ENCODE measurements around the gene LIMA1.
"Not testable (repeated sequence)": the region's sequence is repeated elsewhere in the genome, so short reads cannot be mapped to it uniquely, and the experiment has no call there.

Gene LIMA1

DNA sequence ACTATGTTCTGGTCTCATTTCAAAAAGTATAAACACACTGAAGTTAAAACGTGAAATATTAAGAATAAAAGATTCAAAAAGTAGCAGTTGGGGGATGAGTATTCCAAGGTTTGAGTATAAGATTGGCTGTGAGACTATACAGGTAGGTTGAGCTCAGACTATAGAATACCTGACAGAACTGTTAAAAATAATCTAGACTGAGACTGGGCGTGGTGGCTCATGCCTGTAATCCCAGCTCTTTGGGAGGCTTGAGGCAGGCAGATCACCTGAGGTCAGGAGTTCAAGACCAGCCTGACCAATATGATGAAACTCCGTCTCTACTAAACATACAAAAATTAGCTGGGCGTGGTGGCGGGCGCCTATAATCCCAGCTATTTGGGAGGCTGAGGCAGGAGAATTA lies 64.3 kb downstream of the LIMA1 start:
- not testable (repeated sequence) for DNase-seq (ENCODE audit: low read depth, low spot score)

DNA sequence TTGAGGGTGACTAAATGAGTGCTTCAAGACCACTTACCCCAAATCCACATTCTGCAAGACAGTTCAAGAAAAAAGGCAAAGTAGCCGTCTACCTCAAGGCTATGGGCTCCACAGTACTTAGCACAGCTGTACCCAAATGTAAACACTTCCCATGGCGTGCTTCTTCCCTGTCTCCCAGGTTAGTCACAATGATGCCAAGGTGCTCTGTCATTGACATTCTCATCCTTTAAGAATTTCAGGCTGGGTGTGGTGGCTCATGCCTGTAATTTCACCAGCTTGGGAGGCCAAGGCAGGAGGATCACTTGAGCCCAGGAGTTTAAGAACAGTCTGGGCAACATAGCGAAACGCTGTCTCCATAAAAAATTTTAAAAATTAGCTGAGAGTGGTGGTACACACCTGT lies 64.9 kb downstream of the LIMA1 start:
- DNase-seq (ENCODE audit: low read depth, low spot score) = no peak

DNA sequence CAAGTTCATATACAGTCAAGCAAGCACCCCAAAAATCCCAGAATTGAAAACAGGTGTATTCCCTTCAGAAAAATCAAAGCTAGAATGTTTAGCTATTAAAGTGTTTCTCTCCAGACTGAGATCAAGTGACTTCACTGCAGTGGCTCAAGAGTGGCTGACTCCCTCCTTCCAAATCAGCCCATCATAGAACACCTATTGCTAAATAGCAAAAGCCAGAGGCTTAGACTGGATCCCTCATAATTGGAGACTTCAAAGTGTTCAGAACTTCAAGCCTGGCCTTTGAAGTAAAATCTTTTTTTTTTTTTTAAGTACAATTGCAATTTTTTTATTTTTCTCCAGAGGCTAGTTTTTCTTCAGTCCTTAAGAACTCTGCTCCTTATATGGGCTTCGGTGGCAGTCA lies 66.1 kb downstream of the LIMA1 start:
- DNase-seq (ENCODE audit: low read depth, low spot score) = no peak

DNA sequence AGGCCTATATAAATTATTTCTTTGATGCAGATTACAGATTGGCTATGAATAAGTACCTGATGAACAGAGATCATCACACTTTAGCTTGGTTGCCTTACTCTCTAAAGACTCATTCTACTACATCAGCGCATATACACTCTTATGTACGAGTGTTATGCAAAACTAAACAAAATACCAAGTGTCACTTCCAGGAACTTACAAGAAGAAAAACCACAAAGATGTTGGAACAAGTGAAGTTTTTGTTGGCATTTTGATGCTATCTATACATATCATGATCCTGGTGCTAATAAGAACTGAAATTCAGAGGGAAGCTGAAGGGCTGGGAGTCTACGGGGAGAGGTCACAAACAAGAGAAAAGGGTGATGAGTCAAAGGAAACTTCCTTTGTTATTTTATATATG lies 68.3 kb downstream of the LIMA1 start:
- DNase-seq (ENCODE audit: low read depth, low spot score) = no peak

DNA sequence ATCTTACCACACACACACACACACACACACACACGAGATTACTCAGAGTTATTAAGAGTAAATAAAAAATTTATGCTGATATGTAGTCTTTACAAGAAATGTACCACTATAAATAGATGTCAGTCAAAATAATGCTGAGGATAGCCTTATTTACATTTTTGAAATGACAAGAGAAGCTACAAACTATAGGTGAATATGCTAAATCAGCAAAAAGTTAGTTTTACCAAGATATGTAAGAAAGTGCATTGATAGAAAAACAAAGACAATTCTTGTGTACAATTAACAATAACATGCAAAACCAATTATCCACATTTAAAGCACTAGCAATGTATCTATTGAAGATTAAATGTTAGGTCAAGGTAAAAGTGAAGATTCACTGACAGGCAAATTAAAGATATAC lies 69.3 kb downstream of the LIMA1 start:
- no peak for DNase-seq (ENCODE audit: low read depth, low spot score)

DNA sequence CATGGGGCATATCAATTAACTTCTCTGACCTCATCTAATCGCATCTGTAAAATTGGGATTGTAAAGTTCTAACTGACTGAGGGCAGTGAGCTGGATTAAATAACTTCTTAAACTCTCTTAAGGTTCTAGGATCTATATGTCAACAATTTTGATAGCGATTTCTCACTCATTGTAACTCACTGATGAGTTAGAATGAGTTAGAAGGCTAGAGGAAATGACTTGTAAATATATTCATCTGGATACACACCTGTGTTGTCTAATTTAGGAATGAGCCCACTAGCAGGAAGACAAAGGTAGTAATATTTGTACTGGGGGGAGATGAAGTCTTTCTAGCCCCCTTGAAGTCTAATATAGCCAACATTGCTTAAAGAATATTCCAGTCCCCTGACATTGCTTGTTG lies 69.9 kb downstream of the LIMA1 start:
- DNase-seq (ENCODE audit: low read depth, low spot score) = no peak

DNA sequence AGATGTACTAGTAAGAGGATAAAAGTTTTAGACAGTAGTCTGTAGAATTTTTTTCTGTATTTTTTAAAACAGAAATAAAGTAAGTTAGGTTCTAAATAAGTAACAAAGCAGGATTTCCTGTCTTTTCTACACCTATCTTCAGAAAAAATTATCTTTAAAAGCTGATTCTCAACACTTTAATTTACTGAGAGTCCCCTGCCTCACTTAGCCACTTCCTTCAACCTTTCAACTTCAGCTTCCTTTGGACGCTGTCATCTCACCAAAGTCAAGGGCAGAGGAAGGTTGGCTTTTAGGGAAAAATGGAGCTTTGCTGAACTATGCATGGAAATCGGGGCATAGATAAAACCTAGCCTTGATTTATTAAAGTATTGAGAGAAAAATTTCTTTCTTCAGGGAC lies 71.3 kb downstream of the LIMA1 start:
- DNase-seq (ENCODE audit: low read depth, low spot score) = no peak

DNA sequence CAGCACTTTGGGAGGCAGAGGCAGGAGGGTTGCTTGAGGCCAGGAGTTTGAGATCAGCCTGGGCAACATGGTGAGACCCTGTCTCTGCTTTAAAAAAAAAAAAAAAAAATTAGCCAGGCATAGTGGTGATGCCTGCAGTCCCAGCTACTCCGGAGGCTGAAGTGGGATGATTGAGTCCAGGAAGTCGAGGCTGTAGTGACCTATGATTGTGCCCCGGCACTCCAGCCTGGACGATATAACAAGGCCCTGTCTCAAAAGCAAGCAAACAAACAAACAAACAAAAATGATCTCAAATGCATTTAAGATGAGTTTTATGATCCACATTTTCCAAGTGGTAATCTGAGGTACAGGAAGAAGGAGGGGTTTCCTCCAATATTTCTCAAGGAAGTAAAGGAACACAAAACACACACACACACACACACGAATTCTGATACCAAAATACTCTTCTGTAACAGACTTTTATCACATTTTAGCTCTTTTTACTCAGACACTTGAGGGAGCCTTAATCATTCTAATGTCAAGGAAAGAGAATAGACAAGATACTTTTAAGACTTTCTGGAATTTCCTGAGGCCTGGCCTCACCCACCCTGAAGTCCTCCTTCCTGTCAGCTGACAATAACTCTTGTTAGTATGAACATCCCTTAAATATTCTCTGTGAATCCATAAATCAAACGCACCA lies 71.8 kb downstream of the LIMA1 start:
- no peak for DNase-seq (ENCODE audit: low read depth, low spot score)

DNA sequence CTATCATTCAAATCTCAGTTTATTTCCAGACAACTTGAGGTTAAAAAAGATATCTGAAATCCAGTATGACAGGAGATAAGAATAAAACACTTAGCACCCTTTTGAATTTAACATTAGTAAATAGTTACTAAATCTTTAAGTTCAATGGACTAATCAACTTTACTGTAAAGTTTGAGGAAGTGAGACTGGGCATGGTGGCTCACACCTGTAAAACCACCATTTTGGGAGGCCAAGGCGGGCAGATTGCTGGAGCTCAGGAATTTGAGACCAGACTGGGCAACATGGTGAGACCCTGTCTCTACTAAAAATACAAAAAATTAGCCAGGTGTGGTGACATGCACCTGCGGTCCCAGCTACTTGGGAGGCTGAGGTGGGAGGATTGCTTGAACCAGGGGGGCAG lies 75.9 kb downstream of the LIMA1 start:
- no peak for DNase-seq (ENCODE audit: low read depth, low spot score)

DNA sequence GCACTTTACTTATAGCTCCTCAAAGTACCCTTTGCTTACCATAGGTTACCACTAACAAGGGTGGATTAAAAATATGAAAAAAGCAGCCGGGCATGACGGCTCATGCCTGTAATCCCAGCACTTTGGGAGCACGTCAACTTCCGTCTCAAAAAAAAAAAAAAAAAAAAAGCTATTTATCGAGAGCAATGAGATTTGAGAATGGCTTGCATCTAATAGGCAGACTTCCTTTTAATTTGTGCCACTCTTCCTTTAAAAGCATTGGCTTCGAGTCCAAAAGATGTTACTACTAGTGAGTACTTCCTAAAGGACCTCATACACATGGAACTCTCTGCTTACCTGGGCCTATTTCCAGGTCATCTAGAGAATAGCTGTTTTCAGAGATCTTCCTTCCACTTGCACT lies 77.7 kb downstream of the LIMA1 start:
- DNase-seq (ENCODE audit: low read depth, low spot score) = no peak

DNA sequence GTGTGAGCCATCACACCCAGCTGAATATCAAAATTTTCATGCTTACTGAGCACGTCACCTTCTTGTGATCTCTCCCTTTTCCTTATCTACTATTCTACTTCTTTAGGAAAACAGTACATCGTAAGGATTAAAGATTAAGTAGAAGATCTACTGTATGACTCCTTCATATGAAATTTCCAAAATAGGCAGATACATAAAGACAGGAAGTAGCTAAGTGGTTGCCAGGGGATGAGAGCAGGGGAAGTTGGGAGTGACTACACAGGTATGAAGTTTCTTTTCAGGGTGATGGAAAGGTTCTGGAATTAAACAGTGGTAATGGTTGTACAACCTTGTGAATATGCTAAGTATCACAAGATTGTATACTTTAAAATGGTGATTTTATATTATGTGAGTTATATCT lies 79.6 kb downstream of the LIMA1 start:
- DNase-seq (ENCODE audit: low read depth, low spot score) = no peak

DNA sequence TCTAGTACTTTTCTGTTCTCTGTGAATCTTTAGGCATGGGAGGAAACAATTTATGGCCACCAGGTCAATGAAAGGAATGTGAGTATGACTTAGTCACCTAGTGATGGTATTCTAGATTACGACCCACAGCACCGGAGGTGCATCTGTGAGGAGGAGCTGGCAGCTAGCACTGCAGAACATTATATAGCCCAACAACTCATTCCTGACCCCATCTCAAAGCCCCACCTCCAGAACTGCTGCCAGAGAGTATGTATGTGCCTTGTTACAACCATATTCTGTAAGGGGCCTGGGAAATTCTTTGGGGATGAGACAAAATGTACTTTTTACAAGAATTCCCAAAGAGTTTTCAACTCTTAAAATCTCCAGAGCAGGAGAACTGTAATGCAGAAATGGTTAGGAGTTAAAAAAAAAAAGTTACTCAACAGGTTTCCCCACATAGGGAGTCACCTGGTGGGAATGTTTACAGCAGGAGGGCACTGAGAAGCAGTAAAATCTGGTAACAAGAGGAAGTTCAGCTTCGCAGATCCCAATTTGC lies 81.3 kb downstream of the LIMA1 start:
- no peak for DNase-seq (ENCODE audit: low read depth, low spot score)

DNA sequence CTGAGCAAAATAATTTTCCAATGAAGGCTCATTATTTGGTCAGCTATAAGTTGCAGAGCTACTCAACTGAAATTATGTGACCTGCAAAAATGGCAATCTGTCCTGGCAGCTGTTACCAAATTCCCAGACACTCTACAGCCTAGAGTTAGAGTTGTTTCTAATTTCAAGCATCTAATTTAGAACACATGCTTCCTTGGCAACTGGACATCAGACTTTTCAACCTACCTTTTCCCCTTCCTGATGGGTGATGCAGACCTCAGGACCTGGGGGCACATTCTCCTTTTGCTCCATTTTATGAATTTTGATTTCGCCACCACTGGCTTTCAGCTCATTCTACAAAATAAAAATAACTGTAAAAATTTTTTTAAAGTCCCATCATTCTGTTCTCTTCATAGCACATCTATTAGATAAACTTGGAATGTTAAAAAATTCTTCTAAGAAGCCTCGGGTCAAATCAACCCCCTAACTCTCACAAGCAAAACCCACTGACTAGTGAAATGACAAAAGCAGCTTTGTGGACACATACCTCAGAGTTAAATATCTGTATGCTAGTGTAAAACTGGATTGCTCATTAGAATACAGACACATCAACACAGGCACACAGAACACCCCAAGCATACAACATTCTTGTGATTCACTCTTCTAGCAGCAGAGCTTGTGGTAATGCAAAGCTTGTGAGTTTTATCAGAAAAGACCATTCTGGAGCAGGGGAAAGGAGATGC lies 82.6 kb downstream of the LIMA1 start:
- DNase-seq (ENCODE audit: low read depth, low spot score) = no peak

DNA sequence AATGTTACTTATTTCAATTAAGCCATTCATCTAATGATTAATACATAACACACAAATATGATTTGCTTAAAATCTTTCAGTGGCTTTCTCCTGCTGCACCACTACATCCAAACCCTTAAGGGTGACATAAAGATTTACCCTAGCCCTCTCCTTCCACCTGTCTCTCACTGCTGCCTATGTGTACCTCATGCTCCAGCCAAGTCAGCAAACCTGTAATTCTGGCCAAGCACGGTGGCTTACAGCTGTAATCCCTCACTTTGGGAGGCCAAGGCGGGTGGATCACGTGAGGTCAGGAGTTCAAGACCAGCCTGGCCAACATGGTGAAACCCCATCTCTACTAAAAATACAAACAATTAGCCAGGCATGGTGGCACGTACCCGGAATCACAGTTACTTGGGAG lies 84.5 kb downstream of the LIMA1 start:
- no peak for DNase-seq (ENCODE audit: low read depth, low spot score)

DNA sequence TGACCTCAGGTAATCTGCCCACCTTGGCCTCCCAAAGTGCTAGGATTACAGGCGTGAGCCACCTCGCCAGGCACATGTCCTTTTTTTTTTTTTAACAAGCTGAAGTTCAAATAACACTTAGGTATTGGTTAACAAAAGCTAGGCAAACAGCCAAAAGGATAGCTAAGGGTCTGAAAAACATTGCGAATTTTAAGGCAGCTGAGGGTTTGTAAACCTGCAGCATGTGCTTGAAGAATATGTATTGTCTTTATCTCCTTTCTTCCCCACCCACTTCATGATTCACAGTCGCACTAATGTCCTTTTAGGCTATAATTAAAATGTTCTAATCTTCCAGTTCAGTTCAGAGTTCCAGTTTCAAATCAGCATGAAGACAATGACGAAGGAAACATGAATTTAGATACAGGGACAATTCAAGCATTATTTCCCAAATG lies 86.0 kb downstream of the LIMA1 start:
- DNase-seq (ENCODE audit: low read depth, low spot score) = no peak

DNA sequence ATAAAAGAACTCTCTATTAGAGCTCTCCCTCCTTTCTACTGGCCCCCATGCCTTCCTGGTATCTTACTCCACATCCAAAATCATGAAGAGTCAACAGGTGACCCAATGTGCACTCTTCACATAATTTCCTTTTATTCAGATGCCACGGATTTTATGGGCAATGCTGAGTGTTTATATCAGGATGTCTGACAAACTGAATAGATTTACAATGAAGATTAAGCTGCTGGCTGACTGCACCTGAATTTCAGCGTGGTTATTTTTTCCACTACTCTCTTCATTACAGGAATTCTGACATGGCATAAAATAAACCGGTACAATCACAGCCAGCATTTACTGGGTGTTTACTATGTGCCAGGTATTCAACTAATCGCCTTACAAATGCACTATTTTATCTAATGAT lies 86.8 kb downstream of the LIMA1 start:
- no peak for DNase-seq (ENCODE audit: low read depth, low spot score)

DNA sequence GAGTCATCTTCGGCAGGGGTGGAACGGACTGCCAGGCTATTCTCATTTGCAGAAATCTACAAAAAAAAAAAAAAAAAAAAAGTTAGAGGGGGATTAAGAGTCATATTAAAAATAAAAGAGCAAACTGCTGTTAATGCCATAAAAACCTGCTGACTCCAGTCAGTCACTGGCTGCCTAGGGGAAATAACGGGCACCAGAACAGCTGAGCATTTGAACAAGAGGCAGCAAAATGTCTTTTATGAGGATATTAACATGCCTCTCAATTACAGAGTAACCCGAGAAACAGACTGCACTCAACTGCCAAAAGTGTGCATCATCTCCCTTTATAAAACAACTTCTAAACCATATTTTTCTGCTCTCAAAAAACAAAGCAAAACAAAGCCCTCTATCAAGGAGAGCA lies 87.5 kb downstream of the LIMA1 start:
- DNase-seq (ENCODE audit: low read depth, low spot score) = no peak

DNA sequence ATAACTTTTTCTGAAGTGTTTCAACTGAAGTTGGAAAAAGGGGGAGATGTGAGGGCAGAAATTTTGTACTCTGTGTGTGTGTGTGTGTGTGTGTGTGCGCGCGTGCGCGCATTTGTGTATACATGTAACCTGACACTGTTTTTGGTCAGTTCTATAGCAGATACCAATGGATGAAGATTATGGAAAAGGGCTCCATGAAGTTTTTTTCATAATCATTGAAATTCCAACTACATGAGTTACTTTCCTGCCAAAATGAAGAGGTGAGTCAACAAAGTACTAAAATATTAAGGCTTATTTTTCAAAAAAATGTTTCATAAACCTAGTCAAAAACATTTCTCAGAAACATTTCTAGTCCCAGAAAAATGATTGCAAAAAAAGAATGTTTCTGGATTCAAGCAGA lies 90.4 kb downstream of the LIMA1 start:
- no peak for DNase-seq (ENCODE audit: low read depth, low spot score)

DNA sequence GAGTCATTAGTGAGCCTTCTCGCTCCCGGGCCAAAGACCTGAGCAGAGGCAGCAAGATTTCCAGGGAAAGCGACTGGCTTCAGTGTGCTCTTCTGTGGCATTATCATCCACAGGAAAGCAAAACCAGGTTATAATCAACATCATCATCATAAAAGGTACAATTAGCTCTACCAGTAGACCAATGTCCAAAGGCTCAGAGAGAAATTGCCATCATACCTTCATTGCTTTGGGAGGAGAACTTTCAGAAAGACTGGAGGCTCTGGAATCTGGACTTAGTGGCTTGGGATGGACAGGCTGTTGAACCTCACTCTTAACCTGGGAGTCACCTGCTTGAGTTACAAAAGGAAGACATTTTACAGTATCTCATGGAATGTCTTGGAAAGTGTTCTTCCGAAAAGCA lies 91.1 kb downstream of the LIMA1 start:
- DNase-seq (ENCODE audit: low read depth, low spot score) = no peak

DNA sequence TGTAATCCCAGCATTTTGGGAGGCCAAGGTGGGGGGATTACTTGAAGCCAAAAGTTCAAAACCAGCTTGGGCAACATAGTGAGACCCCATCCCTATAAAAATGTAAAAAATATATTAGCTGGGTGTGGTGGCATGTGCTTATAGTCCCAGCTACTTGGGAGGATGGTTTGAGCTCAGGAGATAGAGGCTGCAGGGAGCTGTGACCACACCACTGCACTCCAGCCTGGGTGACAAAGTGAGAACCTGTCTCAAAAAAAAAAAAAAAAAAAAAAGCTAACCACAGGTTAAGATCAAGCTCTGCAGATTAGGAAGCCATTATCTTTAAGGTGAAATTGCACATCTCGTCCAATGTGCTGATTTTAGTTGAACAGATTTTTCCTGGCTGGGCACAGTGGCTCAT lies 92.5 kb downstream of the LIMA1 start:
- no peak for DNase-seq (ENCODE audit: low read depth, low spot score)

DNA sequence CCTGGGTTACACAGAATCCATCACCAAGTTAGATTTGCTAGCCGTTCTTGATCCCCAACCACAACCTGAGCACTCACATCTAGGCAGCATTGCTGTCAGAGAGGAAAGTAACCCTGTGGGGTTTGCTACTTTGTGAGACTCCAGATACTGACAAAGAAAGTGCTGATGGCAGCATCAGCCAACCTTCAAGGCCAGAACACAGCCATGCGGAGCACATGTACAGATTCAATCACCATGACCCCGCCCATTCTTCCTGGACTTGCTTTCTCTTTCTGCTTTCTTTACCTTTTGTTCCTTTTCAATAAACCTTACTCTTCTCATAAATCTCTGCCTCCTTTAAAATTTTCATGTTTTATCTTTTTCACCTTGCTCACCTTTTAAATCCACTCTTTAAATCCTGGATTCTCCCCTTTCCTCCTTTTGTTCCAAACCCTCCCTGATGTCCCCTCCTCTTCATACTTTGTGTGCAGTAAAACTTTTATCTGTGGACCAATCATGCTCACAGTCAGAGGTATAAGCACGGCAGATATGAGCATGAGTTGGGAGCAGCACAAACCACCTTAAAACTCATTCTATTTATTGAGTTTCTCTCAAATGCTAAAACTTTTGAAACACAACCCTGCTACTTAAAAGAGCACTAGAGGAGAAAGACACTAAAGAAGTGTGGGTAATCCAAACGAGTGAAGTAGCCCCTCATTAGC lies 94.3 kb downstream of the LIMA1 start:
- DNase-seq (ENCODE audit: low read depth, low spot score) = no peak

DNA sequence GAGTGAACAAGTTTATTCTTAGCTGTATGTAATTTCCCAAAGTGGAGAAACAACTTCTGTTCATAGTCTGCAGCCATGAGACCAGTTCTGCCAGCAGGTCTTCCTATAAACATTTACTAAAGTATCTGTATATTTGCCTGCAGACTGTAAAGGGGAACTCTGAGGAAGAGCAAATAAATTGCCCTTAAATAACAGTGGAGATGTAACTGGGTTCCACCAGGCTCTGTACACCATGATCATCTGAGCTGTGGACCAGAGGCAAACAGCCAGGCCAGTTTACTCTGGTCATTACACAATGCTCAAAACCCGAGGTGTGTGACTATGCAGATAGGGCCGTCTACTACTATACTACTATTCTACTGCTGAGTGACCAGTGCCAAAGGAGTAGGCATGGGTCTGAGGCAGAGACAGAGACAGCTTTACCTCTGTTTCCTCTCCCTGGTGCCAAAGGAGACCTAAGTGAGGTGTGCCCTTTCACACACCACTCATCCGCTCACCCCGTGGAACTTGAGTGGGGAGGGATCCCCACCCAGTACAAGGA lies 95.0 kb downstream of the LIMA1 start:
- DNase-seq (ENCODE audit: low read depth, low spot score) = no peak
